IMR-90 (cell line): ENCODE data around the gene RPS10. TPM values are rescaled to one million over a fixed set of nuclear protein-coding genes. Genes with fewer than 3 reads are reported as not detected.

Experiments used
- NFE2L2 ChIP-seq: fragments of 150-350 bp; IDR thresholded peaks from 2 replicates; pipeline ENCODE4 v1.6.1; 2016; ENCODE audit warnings: low read depth, mild to moderate bottlenecking, low read length
- RCOR1 ChIP-seq: IDR thresholded peaks from 2 replicates; pipeline ENCODE4 v1.6.1; 2012; ENCODE audit warnings: mild to moderate bottlenecking, low read length, improper control_type of control experiment; ENCODE audit not compliant: insufficient replicate concordance
- polyA plus RNA-seq, 3 experiments: library from polyadenylated mRNA; depleted of rRNA; stranded (reverse); fragments of >200 nt; gene quantifications; 2 replicates each; pipeline ENCODE4 v1.2.3, GENCODE V29; 2012; ENCODE audit warnings: low replicate concordance in 1 of 3
- total RNA-seq: library from RNA; depleted of rRNA; stranded (reverse); fragments of >200 nt; gene quantifications from 2 replicates; pipeline ENCODE4 v1.2.3, GENCODE V29; 2012
- TF ChIP-seq, protein P1 (sequence below): conservative IDR thresholded peaks from 2 replicates; pipeline ENCODE4 v1.5.1; 2012; ENCODE audit warnings: mild to moderate bottlenecking, low read depth, low read length, improper control_type of control experiment

The RPS10 gene
- total and polyA plus RNA-seq, 2 of the 4 experiments (the other 2 are of a cell fraction): 5,462 to 5,584 TPM

DNA sequence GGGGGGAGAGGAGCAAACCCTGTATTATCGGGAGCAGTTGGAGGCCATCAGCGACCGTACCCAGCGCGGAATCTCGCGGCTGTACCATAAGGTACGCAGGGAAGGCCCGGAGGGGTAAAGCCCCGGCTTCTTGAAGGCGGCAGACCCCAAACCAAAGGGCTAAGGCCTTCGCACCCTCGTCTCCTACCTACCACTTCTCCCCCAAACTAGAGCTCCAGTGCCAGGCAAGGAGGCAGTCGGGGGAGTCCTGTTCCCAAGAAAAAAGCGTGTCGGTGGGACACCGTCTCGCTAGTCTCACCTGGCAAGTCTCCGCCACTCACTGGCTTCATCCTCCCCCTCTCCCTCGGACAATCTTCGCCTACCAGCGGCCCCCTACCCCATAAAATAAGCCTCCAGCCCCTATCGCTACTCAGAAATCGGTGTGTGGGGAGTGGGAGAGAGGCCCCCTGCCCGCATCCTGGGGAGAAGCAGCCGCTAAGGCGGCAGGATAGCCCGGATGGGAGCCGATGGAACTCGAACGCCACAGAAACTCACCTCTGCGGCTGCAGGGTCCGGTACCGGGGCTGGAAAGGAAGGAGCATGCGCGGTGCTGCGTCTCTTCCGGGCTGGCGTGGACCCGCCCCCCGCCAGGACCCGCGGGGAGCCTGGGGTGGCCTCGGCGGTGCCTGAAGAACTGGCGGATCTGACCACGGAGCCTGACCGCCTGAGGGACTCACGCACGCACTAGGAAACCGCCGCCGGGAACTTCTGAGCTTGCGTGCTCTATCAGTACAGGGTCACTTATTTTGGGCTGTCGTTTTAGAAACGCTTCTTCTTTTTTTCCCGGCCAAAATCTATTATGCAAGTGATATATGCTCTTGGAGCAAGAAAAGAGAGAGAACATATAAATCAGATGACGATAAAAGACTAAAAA is at the start of gene RPS10 (continued):
- no peak for TF ChIP-seq RCOR1
- TF ChIP-seq NFE2L2: no peak
- TF ChIP-seq, protein P1, sequence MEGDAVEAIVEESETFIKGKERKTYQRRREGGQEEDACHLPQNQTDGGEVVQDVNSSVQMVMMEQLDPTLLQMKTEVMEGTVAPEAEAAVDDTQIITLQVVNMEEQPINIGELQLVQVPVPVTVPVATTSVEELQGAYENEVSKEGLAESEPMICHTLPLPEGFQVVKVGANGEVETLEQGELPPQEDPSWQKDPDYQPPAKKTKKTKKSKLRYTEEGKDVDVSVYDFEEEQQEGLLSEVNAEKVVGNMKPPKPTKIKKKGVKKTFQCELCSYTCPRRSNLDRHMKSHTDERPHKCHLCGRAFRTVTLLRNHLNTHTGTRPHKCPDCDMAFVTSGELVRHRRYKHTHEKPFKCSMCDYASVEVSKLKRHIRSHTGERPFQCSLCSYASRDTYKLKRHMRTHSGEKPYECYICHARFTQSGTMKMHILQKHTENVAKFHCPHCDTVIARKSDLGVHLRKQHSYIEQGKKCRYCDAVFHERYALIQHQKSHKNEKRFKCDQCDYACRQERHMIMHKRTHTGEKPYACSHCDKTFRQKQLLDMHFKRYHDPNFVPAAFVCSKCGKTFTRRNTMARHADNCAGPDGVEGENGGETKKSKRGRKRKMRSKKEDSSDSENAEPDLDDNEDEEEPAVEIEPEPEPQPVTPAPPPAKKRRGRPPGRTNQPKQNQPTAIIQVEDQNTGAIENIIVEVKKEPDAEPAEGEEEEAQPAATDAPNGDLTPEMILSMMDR: 0 out of 2 replicates have a peak, but pooled peaks have one; percentile 14
